NOMO-1 treated with dmso at 0.1 percent for 144 hours (cell line): ENCODE measurements around the gene SETBP1.

Experiments used
- DNase-seq: peaks from one replicate; lab custom pipeline; 2025; ENCODE audit not compliant: unreplicated experiment; lab: John Stamatoyannopoulos, UW

Gene SETBP1

DNA sequence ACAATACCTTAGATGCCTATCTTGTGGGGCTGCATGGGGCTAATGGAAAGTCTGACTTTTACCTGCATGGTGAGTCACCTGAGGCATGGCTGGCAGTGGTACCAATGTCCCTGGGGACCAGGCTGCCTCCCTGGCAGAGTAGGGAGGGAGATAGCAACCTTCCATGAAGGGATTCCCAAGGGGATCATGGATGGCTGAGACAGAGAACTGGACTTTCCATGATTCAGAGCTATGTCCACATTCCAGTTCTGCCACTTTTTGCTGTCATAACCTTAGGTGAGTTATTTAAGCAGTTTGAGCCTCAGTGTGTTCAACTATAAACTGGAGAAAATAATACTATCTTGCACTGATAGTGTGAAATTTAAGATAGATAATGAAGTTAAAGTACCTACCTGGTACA is 178.6 kb downstream of the SETBP1 start:
- DNase-seq: no peak

DNA sequence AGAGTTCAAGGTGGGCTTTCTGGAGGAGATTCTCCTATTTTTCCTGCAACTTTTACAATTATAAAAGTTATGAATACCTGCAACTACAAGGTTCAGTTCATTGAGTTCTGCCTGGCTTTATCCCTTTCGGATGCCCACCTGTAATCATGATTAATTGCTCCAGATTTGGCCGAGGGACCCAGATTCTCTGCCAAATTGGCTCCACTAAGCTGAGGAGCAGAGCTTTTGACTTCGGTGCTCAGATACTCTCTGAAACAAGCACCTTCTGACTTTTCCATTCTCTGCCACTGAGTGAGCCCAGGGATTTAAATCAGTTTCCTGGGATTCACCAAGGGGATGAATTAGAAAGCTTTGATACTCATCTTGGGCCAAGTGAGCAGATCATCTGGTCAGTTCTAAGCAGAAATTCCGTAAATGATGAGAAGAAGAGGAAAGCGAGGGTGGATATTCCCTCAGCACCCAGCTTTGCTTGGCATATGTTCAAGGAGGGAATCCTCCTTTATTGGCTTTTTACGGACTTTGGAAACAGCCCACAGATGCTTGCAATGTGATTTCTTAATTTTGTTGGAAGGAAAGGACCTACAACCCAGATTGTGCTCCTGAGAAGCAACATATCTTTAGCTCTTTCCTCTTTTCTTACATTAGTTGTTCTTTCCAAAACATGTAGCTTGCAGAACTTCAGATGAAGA is 179.2 kb downstream of the SETBP1 start:
- no peak for DNase-seq

DNA sequence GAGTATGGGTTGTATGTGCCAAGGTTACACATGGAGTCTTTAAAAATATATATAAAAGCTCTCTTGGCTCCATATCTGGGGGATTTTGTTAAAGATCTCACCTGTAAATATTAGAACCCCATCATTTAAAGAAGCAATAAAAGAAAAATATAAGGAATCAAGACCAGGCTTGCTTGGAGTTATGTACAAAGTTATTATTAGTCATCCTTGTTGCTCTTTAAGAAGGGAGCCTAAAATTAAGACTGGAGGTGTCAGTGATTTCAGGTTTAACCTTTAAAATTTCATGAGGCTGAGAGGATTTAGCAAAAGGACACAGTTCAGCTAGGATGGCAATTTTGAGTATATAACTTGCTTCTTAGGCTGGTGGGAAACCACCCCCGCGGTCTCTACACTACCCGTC is 181.4 kb downstream of the SETBP1 start:
- no peak for DNase-seq

DNA sequence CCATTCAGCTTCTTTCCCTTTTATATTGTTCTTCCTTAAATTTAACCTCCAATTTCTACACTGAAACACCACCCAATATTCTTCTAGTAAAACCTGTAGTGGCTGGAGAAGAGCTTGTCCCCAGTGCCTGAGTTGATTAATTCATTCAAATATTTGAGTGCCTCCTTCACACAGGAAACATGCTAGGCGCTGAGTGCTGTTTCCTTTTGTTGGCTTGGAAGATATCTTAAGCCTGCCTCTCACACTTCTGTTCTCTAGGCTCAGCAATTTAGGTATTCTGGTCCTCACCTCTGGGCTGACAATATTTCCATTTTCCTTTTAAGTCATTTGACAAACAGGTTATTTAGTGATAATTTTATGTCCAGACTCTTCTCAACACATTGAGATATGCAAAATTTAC is 185.4 kb downstream of the SETBP1 start:
- no peak for DNase-seq

- no peak for DNase-seq
Measured at GRCh38 chr18:44869533-44869932, 188.8 kb downstream of the SETBP1 start.

- DNase-seq: no peak
Measured at GRCh38 chr18:44870631-44871502, 190.2 kb downstream of the SETBP1 start.

DNA sequence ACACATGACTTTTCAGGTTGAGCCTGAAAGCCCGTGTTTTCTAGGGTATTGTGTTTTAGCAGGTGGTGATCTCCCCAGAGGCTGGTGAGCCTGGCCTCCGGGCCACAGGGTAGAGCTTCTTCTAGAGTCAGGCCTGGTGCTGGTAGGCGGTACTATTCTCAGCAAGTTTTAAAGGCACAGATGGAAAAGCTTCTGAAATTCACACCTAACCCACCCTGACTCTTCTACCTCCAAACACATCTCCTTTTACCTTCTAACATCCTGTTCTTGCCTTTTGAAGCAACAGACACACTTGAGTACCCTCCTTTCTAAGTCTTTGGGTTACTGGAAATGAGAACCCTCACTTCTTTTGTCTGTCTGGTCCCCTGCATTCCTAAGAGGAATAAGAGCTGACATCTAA is 191.1 kb downstream of the SETBP1 start:
- no peak for DNase-seq

GRCh38 chr18:44876024-44876423 is 195.3 kb downstream of the SETBP1 start:
- DNase-seq: no peak

DNA sequence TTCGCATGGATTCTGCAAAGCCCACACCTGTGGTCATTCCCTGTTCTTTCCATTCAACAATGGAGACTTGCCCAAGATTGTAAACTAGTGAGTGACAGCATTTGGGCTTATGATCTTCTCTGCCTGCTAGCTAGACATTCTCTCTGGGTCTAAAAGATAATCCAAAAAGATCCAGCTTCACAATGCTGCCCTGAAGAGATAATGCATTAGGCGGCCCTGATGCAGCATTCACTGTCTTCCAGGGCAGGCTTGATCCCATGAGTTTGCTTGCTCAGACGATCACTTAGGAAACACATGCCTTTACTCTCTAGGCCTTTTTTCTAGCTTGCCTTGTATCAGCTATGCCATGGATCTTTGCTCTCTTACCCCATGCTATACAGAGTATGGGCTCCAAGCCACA is 196.1 kb downstream of the SETBP1 start:
- no peak for DNase-seq

GRCh38 chr18:44878335-44878734 is 197.6 kb downstream of the SETBP1 start:
- DNase-seq: no peak

DNA sequence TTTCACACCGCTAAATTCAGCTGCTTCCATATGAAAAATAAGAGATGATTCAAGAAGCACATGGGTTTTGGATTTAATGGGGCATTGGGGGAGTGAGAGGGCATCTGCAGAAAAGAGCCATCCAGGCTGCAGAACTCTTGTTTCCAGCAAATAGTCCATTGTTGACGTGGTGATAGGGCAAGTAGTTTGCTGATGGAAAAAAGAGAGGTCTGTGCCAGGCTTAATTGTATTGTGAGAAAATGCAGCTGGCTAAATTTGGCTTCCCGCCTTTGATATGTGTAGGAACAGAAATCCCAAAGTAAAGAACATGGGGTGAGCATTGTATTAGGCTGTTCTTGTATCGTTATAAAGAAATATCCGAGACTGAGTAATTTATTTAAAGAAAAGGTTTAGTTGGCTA is 199.5 kb downstream of the SETBP1 start:
- no peak for DNase-seq

DNA sequence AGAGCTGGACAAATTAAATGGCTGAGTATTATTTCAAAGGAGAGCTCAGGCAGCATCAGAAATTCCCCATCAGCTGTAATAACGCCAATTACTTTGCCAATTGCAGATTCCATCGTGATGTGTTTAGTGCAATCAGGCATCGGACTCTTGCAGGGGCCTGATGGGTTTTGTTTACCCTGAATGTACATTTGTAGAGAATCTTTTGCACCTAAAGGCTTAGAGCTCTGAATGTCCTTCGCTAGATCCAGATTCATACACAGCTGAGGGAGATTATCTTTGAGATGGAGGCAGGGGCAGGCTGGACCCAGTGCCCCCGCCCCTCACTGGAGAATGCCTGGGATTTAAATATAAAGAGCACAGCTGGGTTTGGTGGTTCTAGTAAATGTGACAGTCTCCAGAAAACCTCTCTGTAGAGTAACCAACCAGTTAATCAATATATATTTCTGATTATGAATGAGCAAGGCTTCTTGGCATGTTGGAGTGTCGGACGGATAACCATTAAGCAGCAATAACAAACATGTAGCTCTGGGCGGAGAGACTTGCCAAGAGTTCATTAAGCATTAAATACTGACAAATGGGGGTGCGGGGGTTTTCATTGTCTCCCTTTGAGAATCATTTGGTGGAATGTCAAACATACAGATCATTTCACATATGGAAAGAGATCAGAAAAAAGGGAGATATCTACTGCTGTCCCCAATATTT is 200.9 kb downstream of the SETBP1 start:
- DNase-seq: no peak

GRCh38 chr18:44882163-44882868 is 201.6 kb downstream of the SETBP1 start:
- no peak for DNase-seq

- no peak for DNase-seq
Measured at GRCh38 chr18:44883671-44884070, 203.0 kb downstream of the SETBP1 start.

GRCh38 chr18:44884431-44884830 is 203.7 kb downstream of the SETBP1 start:
- DNase-seq: no peak

GRCh38 chr18:44885507-44885906 is 204.8 kb downstream of the SETBP1 start:
- DNase-seq: no peak

GRCh38 chr18:44887227-44887631 is 206.5 kb downstream of the SETBP1 start:
- no peak for DNase-seq

GRCh38 chr18:44889111-44889510 is 208.4 kb downstream of the SETBP1 start:
- DNase-seq: no peak

DNA sequence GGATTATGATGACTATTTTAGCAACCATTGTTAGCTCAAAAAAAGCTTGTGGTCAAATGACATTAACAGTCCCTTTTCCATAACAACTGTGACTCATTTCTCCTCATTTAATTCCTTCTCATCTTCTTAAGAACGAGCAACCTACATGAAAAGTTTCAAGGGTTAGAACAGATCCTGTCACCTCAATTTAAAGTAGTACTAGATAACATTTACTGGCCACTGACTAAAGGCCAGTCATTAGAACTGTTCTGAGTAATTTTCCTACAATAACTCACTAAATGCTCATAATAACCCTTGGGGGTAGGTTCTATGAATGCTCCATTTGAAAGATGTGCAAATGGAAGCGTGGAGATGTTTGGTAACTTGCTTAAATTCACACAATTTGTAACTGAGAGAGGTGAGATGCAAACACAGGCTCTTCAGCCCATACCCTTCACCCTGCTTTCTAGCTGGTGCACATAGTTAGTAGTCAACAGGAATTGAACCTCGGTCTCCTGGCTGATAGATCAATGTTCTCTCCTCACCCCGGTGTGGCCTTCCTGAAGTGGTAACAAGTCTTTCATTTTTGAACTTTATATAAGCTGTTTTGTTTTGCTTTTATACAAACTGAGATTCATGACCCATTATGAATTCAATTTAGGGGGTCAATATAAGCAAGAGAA is 212.5 kb downstream of the SETBP1 start:
- no peak for DNase-seq

DNA sequence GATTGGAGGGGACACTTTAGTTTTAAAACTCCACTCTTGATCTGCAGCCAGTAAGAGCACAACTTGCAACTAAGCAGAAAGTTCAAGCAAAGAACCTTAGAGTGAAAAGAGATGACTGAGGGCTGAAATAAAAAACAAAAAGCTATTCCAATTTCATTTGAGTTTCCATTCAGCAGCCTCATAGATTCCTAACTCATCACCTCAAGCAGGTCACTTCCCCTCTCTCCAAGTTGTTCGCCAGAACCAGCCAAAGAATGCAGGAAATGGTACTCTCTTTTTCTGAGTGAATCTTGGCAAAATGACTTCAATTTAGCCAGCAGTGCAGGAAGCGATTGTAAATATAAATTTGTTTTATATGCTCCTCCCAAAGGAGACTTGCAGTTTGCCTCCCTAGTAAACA is 213.3 kb downstream of the SETBP1 start:
- no peak for DNase-seq
